GM12874 (cell line): ENCODE data around the gene ALS2.

Source experiments
- CTCF ChIP-seq: IDR thresholded peaks from 2 replicates; pipeline ENCODE4 v1.5.1; 2011; ENCODE audit warnings: low read depth, mild to moderate bottlenecking, control low read depth, low read length, moderate library complexity; ENCODE audit not compliant: insufficient read depth

Gene ALS2

GRCh38 chr2:201780674-201781493, at the start of gene ALS2:
Gene ALS2 (minus strand): TSS chr2:201780933. CDS start chr2:201768885, 12,048 bp downstream.
- no peak for TF ChIP-seq CTCF

GRCh38 chr2:201828220-201828619, 47.5 kb upstream of the ALS2 start:
- no peak for TF ChIP-seq CTCF

GRCh38 chr2:201827621-201828020, 46.9 kb upstream of the ALS2 start:
- no peak for TF ChIP-seq CTCF

GRCh38 chr2:201824212-201824611, 43.5 kb upstream of the ALS2 start:
- TF ChIP-seq CTCF, result no peak

GRCh38 chr2:201821080-201821479, 40.3 kb upstream of the ALS2 start:
- TF ChIP-seq CTCF, result no peak

- TF ChIP-seq CTCF, result no peak
Observed at GRCh38 chr2:201820383-201821007, 39.8 kb upstream of the ALS2 start.

GRCh38 chr2:201816657-201817575, 36.2 kb upstream of the ALS2 start:
- no peak for TF ChIP-seq CTCF
